GM21619 (cell line): ENCODE results near the gene SAMD4B.

Experiments
- ATAC-seq: cut with Tn5 transposase; IDR thresholded peaks from one replicate; pipeline ENCODE4 v1.9.1; 2021; ENCODE audit not compliant: unreplicated experiment

Gene SAMD4B

DNA sequence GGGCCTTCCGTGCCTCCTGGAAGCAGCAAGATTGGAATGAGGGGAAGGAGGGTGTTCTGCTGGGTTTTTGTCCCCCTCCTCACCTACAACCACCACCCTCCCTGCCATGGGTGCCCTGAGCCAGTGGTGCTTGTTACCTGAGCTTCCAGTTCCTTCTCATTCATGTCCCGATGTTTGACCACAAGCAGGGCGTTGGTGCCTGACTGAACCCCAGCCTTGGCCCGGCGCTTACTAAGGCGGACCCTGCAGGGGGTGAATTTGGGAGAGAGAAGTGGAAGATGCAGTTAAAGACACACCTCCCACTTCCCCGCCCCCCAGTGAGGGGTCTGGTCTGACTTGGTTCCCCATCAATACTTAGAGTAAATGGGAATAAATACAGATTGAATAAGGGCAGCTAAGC lies 44.3 kb downstream of the SAMD4B start:
- no peak for ATAC-seq

DNA sequence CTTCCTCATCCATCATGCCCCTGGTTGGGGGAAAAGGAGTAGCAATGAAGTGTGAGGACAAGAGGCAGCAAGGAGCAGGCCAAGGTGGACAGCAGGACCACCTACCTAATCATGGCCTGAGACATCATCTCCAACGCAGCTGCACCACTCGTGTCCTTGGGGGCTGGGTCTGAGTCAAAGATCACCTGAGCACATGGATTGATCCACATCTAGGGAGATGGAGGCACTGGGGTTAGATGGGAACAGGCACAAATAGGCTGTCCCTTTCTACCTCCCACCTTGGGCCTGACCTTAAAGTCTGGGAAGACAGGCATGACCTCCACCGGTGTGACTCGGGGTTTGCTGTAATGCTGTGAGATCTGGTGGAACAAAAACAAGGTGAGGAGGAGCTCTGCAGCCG lies 46.4 kb downstream of the SAMD4B start:
- ATAC-seq, result no peak

DNA sequence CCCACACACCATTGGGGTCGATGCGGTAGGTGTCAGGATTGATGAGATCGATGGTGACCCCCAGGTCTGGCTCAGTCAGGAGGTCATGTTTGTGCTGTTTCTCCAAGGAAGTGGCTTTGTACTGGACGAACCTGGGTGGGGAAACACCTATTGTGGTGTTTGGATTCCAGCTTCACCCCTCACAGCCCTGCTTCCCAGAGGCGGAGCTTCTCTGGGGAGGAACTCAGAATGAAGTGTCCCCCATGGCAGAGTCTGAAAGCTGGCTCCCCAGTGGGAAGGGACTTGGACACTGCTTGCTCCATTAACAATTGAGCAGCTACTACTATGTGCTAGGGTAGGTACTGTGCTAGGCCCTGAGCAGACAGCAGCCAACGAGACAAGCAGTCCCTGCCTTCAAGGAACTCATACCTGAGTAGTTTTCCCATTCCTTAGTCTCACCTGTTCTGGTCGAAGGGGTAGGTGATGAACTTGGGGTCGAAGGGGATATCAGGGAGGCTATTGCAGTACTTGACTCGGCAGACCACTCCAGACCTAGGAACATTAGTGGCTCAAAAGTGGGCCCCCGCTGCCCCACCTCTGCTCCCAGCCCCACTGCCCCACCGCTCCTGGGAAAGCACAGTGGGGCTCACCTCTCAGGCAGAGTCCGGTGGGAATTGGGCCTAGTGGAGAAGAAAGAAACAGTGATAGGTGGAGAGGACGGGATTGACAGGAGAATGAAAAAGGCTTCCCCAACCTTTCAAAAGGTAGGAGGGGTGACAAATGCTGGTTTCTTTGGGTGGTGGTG lies 47.6 kb downstream of the SAMD4B start:
- no peak for ATAC-seq

DNA sequence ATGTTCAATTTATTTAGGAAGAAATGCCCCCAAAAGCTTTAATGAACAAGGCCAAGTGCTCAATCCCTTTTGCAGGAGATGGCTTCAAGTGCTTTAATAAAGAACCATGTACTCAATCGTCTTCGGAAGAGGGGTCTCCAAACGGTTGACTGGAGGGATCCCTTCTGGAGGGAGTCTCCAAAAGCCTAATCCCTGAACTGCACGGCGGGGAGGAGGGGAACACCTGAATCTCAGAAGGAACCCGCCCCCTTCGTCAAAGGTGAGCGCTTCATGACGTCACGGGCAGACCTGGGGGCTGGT lies 48.2 kb downstream of the SAMD4B start:
- no peak for ATAC-seq

DNA sequence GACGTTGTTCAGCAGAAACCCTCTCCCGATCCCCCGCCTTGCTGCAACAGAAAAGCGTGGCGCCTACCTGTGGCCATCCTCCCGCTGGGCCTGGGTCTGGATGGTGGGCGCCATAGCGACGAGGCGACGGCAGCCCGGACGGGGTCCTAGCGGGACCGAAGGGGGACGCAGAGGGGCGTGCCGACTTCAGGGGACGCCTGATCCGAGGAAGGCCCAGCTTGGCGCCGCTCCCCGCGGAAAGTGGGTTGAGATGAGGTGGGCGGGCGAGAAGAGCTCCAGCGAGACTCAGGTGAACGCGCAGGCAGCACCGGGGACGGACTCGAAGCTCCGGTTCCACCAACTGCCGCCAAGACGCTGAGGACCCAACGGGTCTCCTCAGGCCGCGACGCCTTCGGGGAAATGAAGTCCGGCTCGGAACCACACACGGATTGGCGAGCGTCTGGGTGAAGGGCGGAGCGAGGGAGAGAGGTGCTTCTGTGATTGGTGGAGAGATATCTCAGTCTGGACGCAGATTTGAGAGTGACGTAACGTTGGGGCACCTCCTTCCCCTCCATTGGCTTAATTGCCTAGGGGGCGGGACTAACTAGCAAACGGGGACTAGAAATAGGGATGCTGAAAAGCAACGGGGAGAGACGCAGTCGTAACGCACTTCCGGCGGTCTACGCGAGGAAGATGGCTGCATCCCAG lies 48.7 kb downstream of the SAMD4B start, which contains the start of the genes MED29 and PAF1:
Gene MED29 (plus strand): TSS at position 628 of the 687 bp plus-strand sequence. CDS start 45 bp downstream, at position 673.
Gene PAF1 (minus strand): TSS at position 356 of the 687 bp plus-strand sequence. CDS start 242 bp downstream, at position 114.
- ATAC-seq, result peak; percentile 89

DNA sequence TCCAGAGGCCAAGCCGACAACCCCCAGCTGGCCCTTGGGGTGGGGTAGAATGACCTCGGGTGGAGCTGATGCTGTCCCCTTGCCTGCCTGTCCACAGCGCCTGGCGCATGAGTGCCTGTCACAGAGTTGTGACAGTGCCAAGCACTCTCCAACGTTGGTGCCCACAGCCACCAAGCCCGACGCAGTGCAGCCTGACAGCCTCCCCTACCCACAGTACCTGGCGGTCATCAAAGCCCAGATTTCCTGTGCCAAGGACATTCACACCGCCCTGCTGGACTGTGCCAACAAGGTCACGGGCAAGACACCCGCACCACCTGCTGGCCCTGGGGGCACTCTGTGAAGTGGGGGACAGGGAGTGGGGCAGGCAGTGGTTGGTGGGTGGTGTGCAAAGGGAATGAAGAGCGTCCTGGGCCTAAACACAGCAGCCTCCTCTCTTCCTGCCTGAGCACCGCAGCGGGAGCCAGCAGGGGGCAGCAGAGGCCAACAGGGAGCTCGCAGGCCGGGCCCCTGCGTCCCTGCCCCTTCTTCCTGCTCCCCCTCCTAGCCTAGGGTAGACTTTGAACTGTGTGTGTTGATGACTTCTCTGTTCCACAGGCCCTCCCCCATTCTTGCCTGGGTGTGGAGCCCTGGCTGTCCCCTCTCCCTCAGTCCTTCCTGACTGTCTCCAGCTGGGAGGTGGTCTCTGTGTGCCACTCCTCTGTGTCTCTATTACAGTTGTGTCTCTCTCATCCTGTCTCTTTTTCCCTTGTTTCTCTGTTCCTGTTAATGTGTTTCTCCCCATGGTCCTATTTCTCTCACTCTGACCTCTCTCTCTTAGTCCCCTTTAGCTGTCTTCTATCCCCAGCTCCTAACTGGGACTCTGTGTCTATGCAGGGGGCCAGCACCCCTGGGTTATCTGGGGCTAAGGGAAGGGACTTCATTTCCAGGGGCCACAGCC lies 55.4 kb downstream of the SAMD4B start:
- ATAC-seq, result no peak

DNA sequence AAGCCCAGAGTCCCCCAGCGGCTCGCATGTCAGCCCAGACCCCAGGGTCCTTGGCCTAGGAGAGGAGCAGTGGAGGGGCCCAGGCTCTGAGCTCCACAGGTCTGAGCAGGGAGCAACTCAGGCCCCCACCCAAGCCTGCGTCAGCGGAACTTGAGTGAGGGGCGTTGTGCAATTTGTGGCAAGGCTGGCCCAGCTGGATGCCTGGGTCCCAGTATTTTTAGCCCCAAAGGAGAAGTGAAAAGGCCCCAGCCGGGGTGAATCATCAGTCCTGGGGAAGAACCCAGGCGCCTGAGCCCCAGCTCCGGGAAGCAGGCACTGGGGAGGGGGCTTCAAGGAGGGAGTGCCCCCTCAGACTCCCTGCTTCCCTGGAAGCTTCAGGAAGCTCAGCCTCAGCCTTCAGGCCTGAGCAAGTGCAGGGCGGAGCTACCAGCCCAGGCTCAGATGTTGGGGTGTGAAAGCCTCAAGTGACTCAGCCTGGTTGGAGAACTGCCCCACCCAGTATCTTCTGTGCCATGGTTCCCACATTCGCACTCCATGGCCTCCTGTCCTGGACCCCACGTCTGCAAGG lies 56.2 kb downstream of the SAMD4B start:
- ATAC-seq, result no peak

DNA sequence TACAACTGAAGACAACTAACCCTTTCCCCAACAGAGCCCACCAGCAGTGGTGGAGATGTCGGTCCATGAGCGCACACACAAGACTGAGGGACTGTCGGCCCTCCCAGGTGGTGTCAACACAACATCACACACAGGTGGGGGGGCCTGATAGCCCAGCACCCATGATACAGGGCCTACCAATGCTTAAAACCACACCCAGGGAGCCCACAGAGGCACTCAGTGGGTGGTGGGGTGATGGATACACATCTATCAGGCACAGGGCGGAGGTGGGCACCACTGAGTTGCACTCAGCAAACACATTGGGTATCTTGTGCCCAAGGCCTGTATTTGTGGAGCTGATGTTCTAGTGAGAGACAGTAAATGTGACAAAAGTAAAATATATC lies 57.4 kb downstream of the SAMD4B start:
- ATAC-seq, result no peak

DNA sequence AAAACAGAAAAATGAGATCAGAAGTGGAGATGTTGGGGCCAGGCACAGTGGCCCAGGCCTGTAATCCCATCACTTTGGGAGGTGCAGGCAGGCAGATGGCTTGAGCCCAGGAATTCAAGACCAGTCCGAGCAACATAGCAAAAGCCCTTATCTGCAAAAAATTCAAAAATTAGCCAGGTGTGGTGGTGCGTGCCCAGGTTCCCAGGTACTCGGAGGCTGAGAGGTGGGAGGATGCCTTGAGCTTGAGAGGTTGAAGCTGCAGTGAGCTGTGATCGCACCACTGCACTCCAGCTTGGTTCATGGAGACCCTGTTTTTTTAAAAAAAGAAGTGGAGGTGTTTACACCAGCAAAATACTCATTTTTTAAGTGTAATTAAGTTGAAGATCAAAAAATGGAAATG lies 57.8 kb downstream of the SAMD4B start:
- no peak for ATAC-seq

DNA sequence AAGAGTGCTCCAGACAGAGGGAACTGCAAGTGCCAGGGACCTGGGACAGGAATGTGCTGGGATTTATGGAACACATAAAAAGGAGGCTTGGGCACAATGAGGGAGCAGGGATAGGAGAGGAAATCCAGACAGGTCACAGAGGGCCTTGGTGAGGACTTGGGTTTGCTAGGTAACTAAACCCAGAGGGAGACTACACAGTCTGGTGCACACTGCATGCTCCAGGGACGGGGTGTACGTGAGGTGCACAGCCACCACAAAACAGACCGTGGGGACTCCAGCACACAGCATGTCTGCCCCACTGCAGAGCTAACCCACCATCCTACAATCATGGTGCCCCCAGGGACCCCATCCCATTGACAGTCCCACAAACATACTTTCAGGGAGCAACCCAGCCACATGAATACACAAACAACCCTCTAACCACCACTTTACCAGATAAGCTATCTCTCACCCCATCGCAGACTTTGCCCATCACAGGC lies 58.9 kb downstream of the SAMD4B start:
- no peak for ATAC-seq

DNA sequence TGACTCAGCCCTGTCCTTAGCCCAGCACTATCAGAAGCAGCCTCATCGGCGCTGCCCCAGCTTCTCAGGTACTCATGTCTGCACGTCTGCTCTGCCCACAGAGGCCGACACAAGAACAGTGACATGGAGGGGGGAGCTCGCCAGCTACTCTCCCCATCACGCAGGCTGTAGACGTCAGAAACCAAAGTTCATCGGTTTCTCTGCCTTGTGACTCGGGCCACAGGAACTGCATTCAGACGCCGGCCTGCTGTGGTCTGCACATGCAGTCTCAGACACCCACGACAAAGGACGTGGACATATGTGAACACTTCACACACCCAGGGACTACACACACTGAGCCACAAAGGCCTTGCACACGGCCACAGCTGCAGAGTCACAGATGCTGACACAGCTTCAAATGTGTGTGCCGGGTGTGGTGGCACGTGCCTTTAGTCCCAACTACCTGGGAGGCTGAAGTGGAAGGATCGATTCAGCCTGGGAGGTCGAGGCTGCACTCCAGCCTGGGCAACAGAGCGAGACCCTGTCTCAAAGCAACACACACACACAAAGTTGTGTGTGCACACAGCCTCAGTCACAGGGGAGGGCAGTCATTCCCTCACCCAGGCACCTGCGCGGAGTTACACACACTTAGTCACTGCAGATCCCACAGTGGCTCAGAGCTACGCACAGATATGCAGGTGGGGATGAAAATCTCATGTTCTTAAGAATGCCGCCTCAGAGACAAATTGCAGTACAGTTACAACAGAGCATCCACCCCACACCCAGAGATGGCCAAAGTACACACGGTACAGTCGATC lies 59.5 kb downstream of the SAMD4B start:
- ATAC-seq, result no peak

DNA sequence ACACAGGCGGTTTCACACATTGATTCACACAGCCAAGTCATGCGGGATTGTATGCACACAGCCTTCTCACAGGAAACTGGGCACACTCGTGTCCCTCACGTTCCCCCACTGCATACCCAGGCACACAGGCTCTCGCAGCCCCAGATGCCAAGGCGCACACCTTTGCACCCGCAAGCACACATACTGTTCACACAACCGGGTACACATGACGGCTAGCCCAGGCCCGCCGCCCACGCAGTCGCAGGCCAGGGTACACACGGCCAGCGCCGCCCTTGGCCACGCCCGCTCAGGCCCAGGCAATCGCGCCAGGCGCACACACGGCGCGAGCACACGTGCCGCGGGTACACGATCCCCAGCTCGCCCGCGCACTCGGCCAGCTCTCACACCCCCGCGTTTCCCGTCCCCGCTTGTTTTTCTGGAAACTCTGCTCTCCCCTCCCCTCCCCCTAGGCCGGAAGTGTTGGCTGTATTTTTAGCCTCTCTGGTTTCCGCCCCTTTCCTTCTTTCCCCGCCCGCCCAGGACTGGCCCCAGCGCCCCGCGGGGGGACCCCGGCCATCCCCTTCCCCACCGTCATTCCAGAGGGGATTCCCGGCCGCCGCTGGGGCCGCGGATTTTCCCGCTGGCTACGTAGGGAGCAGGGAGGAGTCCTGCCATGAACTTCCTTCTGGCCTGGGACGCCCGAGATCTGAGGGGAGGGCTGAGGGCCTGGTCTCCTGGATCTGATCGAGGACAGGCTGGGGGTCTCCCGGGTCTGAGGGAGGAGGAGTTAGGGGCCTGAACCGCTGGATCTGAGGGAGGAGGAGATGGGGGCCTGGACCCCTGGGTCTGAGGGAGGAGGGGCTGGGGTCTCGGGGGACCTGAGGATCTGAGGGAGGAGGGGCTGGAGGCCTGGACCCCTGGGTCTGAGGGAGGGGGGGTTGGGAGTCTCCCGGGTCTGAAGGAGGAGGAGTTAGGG lies 60.4 kb downstream of the SAMD4B start:
- ATAC-seq, result no peak

DNA sequence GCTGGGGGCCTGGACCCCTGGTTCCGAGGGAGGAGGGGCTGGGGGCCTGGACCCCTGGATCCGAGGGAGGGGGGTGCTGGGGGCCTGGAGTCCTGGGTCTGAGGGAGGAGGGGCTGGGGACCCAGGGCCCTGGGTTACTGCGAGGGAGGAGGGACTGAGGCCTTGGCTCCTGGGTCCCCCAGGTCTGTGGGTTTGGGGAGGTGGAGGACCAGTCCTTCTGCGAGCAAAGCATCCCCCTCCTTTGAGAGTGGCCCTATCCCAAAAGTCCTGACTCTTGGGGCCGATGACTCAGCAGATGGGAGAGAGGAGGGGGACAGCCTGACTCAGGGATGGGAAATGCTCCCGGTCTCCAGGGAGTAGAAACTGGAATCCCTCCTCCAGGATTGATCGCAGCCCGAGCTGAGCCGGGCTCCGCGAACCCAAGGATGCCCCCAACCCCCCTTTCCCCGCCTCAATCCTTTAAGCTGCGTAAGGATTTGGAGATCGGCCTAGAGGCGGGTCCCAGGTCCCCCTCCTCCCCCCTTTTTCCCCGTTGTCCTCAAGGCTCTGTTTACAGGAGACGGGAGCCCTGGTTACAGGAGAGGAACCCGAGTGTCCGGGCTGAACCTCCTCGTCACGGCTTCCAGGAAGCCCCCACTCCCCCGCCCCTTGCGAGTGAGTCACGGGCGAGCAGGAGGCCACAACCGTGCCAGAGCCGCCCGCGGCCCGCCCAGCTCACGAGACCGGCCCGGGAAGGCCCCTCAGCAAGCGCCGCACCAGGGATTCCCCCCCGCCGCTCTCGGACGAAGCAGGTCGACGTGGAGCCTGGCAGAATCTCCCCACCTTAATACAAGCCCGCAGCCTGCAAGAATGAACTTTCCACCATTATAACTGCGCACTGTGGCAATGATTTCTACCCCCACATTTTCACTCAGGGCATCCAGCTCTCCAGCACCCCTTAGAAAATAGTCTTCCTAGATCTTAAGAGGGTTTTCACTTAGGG lies 61.4 kb downstream of the SAMD4B start:
- ATAC-seq, result peak; percentile 14

DNA sequence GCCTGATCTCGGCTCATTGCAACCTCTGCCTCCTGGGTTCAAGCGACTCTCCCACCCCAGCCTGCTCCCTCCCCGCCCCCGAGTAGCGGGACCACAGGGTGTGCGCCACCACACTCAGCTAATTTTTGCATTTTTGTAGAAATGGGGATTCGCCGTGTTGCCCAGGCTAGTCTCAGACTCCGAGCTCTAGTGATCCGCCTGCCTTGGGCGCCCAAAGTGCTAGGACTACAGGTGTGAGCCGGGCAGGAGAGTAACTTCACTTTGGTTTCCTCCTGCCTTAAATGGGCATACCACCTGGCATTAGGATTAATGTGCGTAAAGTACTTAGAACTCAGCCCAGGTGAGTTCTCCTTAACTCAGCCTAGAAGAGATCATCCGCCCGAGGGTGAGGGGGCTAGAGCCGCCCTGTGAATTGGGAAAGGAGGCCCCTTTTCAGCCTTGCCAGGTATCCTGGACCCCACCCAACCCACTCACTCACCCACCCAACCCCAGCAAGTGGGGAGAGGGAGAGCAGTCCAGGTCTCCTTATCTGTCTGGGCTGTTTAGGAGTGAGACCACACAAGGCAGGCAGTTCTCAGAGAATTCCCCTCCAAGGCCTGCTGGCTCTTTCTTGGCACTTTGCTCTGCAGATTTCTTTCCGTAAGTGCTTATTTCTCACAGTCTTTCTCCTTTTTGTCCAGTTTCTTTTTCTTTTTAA lies 63.2 kb downstream of the SAMD4B start:
- no peak for ATAC-seq

DNA sequence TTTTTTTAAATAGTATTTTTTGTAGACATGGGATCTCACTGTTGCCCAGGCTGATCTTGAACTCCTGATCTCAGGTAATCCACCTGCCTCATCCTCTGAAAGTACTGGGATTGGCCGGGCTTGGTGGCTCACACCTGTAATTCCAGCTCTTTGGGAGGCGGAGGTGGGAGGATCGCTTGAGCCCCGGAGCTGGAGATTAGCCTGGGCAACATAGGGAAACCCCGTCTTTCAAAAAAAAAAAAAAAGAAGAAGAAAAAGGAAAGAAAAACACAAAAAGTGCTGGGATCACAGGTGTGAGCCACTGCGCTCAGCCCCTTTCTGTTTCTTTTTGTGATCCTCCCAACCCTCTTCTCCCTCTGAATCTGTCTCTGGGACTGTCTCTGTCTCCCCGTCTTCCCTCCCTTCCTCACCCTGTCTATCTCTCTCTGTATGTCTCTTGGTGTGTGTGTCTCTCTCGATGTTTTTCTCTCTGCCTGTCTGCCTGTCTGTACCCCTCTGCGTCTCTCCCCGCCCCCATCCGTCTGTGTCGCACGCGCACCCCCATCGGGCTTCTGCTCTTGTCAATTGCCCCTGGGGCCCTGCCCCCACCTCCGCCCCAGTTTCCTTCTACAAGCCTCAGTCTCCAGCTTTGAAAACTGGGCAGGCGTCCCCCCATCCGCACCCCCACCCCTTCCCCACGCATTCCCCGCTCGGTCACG lies 63.9 kb downstream of the SAMD4B start:
- ATAC-seq, result no peak

DNA sequence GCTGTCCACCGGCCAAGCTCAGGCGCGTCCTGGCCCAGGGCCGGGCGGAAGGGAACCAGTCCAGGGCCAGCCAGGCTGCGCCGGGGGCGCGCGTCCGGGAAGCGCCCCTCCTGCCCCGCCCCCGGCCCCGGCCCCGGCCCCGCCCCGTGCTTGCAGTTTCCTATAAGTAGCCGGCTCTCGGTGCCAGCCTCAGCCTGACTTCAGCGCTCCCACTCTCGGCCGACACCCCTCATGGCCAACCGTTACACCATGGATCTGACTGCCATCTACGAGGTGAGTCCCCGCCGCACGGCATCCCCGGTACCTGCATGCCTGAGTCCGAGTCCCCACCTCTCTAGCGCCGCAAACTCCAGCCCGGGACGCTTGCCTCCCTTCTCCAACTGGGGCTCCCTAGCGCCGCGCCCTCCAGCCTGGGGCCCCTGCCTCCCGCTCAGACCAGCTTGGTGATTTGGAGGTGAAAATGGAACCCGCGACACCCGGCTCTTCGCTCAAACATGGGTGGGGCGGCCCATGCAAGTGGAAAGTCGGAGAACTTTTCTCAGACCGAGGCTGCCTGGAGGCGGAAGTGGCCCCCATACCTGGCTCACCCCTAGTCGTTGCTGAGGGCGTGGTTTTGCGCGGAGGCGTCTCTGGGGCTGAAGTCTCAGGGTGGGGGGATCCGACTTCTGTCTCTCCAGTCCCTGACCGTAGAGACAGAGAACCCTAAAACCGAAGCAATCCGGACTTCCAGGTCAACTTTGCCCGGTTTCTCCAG lies 64.6 kb downstream of the SAMD4B start, which contains the start of gene ZFP36:
Gene ZFP36 (plus strand): TSS at position 192 of the 754 bp plus-strand sequence. CDS start 58 bp downstream, at position 250.
- peak; percentile 18 for ATAC-seq
